Measurements from ENCODE around the gene CFAP210.

The CFAP210 gene

DNA sequence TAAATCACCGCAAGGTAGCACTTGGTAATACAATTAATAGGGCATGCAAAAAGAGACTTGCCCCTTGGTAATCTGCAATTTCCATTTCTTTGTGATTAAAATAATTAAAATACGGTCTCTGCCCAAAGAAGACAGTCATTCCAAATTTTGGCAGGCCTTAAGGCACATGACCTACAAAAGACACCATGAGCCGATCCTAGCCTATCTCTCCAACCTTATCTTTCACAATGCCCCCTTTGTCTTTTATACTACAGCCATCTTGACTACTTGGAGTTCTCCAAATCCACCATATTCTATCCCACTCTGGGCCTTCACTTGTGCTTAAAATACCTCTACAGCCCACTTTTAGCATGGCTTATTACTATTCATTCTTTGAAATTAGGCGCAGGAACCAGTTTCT, 23.3 kb downstream of the CFAP210 start:
- DNase-seq: no peak
- Histone ChIP-seq H3K27ac (ENCODE audit: low read length) (no peak overlapping the region), H3K79me2 (ENCODE audit: insufficient read depth, low read length) (no peaks in the 10 kb centered on the region), H3K4me1 (ENCODE audit: insufficient read depth, low read length) (no peaks in the 10 kb centered on the region), H3K4me3 (ENCODE audit: low read depth in 1 of 2, low read length in 2 of 2) (no peak overlapping the region), H4K20me1 (ENCODE audit: insufficient read depth, low read length) (no peaks in the 10 kb centered on the region), H3K36me3 (ENCODE audit: insufficient read depth, low read length) (no peaks in the 10 kb centered on the region), H3K9ac (ENCODE audit: low read depth, low read length) (no peak overlapping the region), H3K4me2 (ENCODE audit: insufficient read depth, low read length) (no peak overlapping the region), H3K9me3 (ENCODE audit: insufficient read depth, low read length, severe bottlenecking) (no peaks in the 10 kb centered on the region), H2AFZ (ENCODE audit: low read depth, low read length) (no peak overlapping the region), H3K27me3 (ENCODE audit: insufficient read depth, low read length, poor library complexity) (peaks cover 4% of the 10 kb centered on the region)
- ATAC-seq (ENCODE audit: insufficient read depth, low read depth): no peak
- TF ChIP-seq, protein P1, sequence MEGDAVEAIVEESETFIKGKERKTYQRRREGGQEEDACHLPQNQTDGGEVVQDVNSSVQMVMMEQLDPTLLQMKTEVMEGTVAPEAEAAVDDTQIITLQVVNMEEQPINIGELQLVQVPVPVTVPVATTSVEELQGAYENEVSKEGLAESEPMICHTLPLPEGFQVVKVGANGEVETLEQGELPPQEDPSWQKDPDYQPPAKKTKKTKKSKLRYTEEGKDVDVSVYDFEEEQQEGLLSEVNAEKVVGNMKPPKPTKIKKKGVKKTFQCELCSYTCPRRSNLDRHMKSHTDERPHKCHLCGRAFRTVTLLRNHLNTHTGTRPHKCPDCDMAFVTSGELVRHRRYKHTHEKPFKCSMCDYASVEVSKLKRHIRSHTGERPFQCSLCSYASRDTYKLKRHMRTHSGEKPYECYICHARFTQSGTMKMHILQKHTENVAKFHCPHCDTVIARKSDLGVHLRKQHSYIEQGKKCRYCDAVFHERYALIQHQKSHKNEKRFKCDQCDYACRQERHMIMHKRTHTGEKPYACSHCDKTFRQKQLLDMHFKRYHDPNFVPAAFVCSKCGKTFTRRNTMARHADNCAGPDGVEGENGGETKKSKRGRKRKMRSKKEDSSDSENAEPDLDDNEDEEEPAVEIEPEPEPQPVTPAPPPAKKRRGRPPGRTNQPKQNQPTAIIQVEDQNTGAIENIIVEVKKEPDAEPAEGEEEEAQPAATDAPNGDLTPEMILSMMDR (IDR thresholded peaks at IDR 0.05; ENCODE audit: borderline replicate concordance, extremely low read depth, low read length, poor library complexity, severe bottlenecking): no peak
- no peak for TF ChIP-seq EZH2 (IDR thresholded peaks at IDR 0.05; ENCODE audit: borderline replicate concordance, low read depth, low read length, severe bottlenecking)

DNA sequence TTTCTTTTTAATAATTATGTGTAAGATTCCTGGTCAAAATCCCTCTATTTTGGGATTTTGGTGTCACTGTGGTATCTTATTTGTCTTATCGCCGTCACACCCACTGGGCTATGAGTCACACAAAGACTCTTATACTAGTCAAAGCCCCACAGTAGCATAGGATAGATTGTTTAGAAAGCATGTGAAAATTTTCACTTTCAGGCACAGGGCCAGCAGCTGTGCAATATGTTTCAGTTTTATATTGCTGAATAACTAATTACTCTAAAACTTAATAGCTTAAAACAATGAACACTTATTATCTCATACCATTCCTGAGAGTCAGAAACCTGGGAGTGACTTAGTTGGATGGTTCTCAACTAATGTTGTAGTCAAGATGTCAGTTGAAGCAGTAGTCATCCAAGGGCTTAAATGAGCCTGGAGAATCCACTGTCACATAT, 24.0 kb downstream of the CFAP210 start:
- no peak overlapping the region for H3K4me2 ChIP-seq (ENCODE audit: insufficient read depth, low read length)

DNA sequence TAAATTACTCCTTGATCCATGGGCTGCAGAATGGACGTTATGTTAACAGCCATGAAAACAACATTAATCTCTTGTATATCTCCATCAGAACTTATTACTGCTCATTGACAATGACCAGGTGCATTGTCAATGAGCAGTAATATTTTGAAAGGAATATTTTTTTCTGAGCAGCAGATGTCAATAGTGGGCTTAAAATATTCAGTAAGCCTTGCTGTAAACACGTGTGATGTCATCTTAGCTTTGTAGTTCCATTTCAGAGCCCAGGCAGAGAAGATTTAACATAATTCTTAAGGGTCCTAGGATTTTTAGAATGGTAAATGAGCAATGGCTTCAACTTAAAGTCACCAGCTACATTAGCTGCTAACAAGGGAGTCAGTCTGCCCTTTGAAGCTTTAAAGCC, 26.6 kb downstream of the CFAP210 start:
- Histone ChIP-seq H3K4me3 (ENCODE audit: low read depth in 1 of 2, low read length in 2 of 2) (no peak overlapping the region), H3K9ac (ENCODE audit: low read depth, low read length) (no peak overlapping the region), H3K27me3 (ENCODE audit: insufficient read depth, low read length, poor library complexity) (no peaks in the 10 kb centered on the region), H3K27ac (ENCODE audit: low read length) (no peak overlapping the region), H2AFZ (ENCODE audit: low read depth, low read length) (no peak overlapping the region), H3K9me3 (ENCODE audit: insufficient read depth, low read length, severe bottlenecking) (no peaks in the 10 kb centered on the region), H3K4me1 (ENCODE audit: insufficient read depth, low read length) (no peaks in the 10 kb centered on the region), H3K79me2 (ENCODE audit: insufficient read depth, low read length) (no peaks in the 10 kb centered on the region), H3K4me2 (ENCODE audit: insufficient read depth, low read length) (no peak overlapping the region), H3K36me3 (ENCODE audit: insufficient read depth, low read length) (no peaks in the 10 kb centered on the region), H4K20me1 (ENCODE audit: insufficient read depth, low read length) (no peaks in the 10 kb centered on the region)
- ATAC-seq (ENCODE audit: insufficient read depth, low read depth) (no peak), DNase-seq (no peak)
- TF ChIP-seq, protein P1 (IDR thresholded peaks at IDR 0.05; ENCODE audit: borderline replicate concordance, extremely low read depth, low read length, poor library complexity, severe bottlenecking): no peak
- no peak for TF ChIP-seq EZH2 (IDR thresholded peaks at IDR 0.05; ENCODE audit: borderline replicate concordance, low read depth, low read length, severe bottlenecking)

More for the DNA sequence above, 24.0 kb downstream of the CFAP210 start:
- Histone ChIP-seq H3K4me3 (ENCODE audit: low read depth in 1 of 2, low read length in 2 of 2) (no peak overlapping the region), H3K9ac (ENCODE audit: low read depth, low read length) (no peak overlapping the region), H3K79me2 (ENCODE audit: insufficient read depth, low read length) (no peaks in the 10 kb centered on the region), H3K36me3 (ENCODE audit: insufficient read depth, low read length) (no peaks in the 10 kb centered on the region), H3K4me1 (ENCODE audit: insufficient read depth, low read length) (no peaks in the 10 kb centered on the region), H3K9me3 (ENCODE audit: insufficient read depth, low read length, severe bottlenecking) (no peaks in the 10 kb centered on the region), H3K27ac (ENCODE audit: low read length) (no peak overlapping the region), H2AFZ (ENCODE audit: low read depth, low read length) (no peak overlapping the region), H4K20me1 (ENCODE audit: insufficient read depth, low read length) (no peaks in the 10 kb centered on the region), H3K27me3 (ENCODE audit: insufficient read depth, low read length, poor library complexity) (peaks cover under 1% of the 10 kb centered on the region)
- no peak for TF ChIP-seq EZH2 (IDR thresholded peaks at IDR 0.05; ENCODE audit: borderline replicate concordance, low read depth, low read length, severe bottlenecking)
- TF ChIP-seq, protein P1 (IDR thresholded peaks at IDR 0.05; ENCODE audit: borderline replicate concordance, extremely low read depth, low read length, poor library complexity, severe bottlenecking): no peak
- ATAC-seq (ENCODE audit: insufficient read depth, low read depth) (no peak), DNase-seq (no peak)
